Stimulated activated CD8-positive, alpha-beta memory T cell treated with anti-CD3 and anti-CD28 coated beads, Interleukin-4, amount 100 ng/mL, for 24 hours (primary cell): ENCODE data around the gene NES.

Source experiments
- DNase-seq: peaks from one replicate; pipeline ENCODE4 v3.0.0-alpha.2; 2020; ENCODE audit warnings: low read depth

The NES gene

DNA sequence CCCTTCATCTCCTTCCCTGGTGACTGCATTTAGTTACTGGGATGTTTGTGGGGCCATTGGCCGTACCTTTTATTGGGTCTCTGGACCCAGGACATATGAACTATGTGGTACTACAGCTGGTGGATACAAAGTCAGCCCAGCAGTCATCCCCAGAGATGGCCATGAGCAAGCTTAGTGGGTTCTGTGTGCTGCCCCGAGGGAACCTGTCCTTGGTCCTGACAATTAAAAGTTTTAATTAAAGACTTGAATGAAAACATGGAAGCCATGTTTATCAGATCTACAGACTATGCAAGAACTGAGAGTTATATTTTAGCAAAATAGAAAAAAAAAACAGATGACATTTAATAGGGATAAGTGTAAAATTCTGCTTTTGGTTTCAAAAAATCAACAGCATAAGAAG, 2.8 kb upstream of the NES start:
- no peak for DNase-seq

DNA sequence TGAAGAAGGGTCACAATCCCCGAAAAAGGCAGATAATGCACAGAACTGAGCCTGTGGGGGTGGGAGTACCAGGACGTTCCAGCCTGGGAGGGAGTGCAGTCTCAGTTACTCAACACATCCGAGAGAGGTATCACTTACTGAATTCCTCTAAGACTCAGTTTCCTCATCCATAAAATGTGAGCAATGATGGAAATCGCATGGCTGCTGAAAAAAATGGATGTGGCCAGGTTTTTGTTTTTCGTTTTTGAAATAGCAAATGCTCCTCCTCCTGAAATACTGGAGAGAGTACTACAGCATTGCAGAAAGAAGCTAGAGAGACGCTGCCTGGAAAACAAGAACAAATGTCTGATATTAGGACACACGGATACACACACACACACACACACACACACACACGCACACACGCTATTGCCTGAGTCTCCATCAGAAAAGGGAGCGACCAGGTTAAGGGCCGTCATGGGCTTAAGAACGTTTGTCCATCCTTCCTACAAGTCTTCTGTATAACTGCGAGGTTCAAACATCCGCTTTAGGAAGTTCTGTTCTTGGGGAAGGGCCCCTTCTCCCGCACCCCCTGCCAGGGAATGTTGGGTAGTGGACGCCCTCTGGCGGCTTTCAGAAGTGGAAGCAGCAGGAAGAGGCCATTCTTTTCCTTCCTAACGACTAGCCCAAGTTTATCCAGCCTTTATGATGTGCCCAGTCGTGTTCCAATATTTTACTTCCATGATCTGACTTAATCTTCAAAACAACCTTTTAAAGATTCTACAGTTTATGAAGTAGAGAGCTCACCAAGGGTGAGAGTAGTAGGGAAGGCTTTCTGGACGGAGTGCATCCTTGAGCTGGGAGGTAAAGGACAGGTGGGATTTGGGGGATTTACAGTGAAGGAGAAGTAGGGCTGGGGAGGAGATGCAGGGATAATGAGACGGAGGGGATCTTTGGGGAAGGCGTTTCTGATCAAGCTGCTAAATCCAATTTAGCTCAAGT, 699 bp upstream of the NES start:
- no peak for DNase-seq

GRCh38 chr1:156676114-156676819, 940 bp downstream of the NES start:
- DNase-seq, result no peak

- no peak for DNase-seq
These were observed 1.7 kb downstream of the NES start for GRCh38 chr1:156675210-156676113.

DNA sequence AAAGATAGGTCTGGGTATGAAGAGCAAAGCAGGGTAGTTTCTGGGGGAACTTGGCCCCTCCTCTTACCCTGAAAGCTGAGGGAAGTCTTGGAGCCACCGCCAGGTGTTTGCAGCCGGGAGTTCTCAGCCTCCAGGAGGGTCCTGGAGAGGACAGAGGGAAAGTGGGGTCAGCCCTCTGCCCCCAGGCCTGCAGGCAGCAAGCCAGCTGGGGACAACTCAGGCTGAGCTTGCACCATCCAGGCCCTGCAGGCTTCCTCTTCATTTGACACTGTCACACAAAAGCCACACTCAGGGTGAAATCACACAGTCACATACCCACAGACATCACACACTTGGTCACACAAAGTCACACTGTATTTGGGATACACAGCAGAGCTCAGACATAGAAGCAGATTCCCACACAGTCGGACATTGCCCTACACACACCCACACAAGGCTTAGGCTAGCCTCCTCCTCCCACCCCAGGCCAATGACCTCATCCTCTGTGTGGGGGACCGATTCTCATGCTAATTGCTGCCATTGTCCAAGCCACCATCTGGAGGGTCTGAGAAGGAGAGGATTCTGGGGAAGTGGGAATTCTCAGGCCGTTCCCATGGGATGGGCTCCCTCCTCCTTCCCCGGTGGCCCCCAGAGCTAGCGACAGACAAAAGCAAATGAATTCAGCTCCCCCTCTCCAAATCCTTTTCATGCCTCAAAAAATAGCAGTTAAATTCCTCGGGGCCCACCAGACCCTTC, 3.7 kb downstream of the NES start:
- DNase-seq, result no peak

DNA sequence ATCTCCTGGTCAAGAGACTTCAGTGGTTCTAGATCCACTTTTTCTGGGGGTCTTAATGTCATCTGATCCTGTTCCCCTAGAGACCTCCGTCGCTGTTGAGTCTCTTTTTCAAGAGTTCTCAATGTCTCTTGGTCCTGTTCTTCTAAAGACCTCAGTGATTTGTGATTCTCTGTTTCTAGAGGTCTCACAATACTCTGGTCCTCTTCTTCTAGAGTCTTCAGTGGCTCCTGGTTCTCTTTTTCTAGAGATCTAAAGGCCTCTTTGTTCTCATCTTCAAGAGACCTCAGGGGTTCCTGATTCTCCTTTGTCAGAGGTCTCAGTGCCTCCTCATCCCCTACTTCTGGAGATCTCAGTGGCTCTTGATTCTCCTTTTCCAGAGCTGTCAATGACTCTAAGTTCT, 5.4 kb downstream of the NES start:
- DNase-seq, result no peak

GRCh38 chr1:156670791-156671190, 6.4 kb downstream of the NES start:
- no peak for DNase-seq

DNA sequence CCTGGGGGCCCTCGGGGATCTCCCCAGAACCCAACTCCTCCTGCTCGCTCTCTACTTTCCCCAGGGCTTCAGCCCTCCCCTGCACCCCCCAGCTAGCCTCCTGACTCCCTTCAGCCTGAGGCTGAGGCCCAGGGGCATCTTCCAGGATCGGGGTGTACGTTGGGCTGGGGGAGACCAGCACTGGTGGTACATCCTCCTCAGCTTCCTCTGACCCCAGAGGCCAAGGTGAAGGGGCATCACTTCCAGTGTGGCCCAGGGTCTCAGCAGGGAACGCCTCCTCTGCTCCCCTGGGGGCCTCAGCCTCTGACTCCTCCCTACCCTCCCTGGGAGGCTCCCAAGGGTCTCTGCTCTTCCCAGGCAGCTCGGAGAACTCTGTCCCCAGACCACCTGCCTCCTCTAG, 6.8 kb downstream of the NES start:
- no peak for DNase-seq

GRCh38 chr1:156669794-156670193, 7.4 kb downstream of the NES start:
- no peak for DNase-seq

- no peak for DNase-seq
These were observed 8.2 kb downstream of the NES start for GRCh38 chr1:156668801-156669637.

DNA sequence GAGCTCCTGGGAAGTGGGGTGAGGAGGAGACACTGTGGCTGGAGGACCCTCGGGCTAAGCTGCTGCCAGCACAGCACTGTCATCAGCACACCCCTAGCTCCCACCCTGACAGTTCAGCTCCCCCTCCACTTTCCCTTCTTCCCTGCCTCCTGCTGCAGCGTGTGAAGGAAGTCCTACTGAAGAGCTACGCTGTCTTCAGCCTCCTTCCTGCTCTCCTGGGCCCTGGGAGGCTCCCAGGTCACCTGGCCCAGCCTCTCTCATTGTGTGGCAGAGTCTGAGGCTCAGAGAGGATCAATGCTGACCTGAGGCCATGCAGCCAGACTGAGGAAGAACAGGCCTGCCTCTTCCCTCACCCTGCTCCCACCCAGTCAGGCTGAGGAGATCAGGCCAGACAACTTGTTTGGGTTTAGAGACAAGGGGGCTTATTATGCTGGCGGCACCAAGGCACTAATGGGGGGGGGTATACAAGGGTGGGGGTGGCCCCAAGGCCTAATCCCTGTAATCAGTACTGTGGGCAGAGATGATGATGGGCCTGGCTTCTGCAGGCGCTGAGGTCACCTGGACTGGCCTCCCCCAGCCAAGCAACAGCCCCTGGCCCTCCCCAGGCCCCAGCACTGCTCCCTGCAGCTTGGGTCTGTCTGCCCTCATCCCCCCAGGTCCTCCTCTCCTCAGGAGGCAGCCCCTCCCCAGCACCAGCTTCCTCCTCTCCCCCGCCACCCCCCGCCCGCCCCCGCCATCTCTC, 9.1 kb downstream of the NES start:
- no peak for DNase-seq

DNA sequence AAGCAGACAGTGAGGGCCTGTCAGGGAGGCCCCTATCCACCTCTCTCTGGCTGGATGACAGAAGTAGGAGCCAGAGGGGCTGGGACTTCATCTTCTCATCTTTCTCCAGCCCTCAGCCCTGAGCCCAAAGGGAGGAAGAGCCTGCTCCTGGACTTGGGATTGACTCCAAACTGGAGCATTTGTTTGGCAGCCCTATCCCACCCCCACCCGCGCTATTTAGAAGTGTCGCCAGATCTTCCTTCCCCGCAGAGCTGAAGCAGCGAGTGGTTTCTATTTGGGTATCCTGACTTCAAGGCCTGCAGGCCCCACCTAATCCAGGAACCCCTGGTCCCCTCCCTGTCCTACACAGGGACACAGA, 9.6 kb downstream of the NES start:
- DNase-seq, result no peak

DNA sequence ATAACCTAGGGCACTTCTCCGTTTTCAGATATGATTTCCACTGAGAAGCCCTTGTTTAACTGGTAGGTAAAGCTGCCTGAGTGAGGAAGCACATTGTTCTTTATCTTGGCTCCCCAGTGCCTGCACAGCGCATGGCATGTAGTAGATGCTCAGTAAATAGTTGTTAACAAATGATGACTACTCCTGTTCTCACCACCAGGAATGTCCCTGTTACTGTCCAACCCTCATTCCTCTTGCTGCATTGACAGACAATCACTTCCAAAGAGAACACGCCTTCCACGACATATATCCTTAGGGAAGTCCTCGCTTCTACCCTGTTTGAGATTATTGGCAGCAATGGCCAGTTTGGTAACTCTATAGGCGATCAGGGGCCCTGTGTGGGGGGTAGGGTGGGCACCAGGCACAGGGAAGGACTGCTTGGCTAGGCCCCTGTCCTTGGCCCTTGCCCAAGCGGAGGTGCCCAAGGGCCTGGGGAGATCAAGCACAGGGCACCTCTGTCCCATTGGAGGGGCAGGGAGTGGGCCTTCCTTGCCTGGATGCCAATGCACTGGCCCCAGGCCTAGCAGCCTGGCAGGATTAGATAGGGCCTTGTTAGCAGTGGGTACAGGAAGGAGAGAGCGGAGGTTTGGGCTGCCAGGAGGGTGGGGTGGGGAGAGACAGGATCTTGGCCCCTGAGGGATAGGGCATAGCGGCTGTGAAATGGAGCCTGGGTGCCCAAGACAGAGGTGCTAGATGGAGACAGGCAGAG, 10.2 kb downstream of the NES start:
- DNase-seq, result no peak

- DNase-seq, result no peak
These were observed 11.7 kb downstream of the NES start for GRCh38 chr1:156665539-156665938.

DNA sequence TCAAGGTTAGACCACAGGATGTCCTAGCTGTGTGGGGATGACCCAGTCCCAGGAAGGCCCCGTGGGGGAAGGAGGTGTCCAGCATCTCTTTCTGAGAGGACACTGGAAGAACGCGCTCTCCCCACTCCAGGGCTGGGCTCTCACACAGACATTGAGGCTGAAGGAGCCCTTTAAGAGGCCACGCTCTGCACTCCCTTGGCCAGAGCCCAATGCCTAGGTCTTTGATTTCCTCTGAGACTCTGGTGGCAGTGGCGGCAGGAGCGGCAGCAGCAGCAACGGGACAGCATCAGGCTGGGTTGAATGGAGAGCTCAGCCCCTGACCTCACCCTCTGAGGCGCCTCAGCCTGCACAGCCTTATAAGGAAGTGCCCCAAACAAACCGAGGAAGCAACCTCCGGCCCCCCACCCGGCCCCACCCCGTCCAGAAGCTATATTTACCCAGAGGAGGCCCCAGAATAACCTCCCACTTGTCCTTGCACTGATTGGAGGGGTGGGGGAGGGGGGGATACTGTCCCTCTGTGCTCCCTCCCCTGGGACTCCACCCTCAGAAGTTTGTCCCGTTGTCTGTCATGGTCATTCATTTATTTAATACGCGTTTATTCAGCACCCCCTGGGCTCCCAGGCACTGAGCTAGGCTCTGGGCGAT, 12.3 kb downstream of the NES start:
- DNase-seq, result no peak

GRCh38 chr1:156664046-156664766, 13.0 kb downstream of the NES start:
- no peak for DNase-seq

DNA sequence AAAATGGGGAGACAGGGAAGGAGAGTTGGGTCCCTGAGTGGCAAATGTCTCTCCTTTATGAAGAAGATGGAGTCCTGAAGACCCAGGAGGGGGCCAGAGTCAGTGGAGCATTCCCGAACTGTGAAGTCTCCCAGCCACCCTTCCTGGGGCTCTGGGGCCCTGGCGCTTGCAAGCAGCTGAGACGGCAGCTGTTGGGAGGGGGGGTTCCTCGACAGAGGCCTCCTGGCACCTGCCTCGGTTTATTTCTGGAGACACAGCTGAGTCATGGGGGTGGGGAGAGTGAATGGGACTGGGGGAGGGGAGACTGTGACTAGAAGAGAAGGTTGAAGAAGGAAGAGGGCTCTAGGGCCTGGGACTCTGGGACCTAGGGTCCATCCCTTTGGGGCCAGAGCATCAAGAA, 14.0 kb downstream of the NES start:
- DNase-seq, result no peak

GRCh38 chr1:156662800-156663055, 14.5 kb downstream of the NES start:
- no peak for DNase-seq
